H9 (cell line): ENCODE data around the gene LTBP2. TPM values are rescaled to one million over a fixed set of nuclear protein-coding genes. Genes with fewer than 3 reads are reported as not detected.

ENCODE experiments used
- DNase-seq: peaks from one replicate; pipeline ENCODE4 v3.0.0-alpha.2; 2017
- H2AFZ ChIP-seq: one replicate; pipeline ENCODE4 v1.6.1; 2013; ENCODE audit warnings: mild to moderate bottlenecking, low read length, control low read depth, moderate library complexity
- H2AK5ac ChIP-seq: 2 replicates; pipeline ENCODE4 v1.6.1; 2013; ENCODE audit warnings: low read length, control low read depth, mixed read lengths; ENCODE audit not compliant: insufficient read length
- H2BK120ac ChIP-seq: one replicate; pipeline ENCODE4 v1.6.1; 2013; ENCODE audit warnings: low read depth, mild to moderate bottlenecking, low read length, control low read depth, inconsistent platforms; ENCODE audit not compliant: poor library complexity, severe bottlenecking
- H2BK12ac ChIP-seq: 2 replicates; pipeline ENCODE4 v1.6.1; 2013; ENCODE audit warnings: low read length, control low read depth, mixed read lengths, low read depth; ENCODE audit not compliant: insufficient read length
- H2BK15ac ChIP-seq: 2 replicates; pipeline ENCODE4 v1.6.1; 2013; ENCODE audit warnings: low read depth, low read length, control low read depth
- H2BK20ac ChIP-seq: one replicate; pipeline ENCODE4 v1.6.1; 2013; ENCODE audit warnings: low read depth, mild to moderate bottlenecking, low read length, control low read depth, inconsistent platforms; ENCODE audit not compliant: poor library complexity, severe bottlenecking
- H2BK5ac ChIP-seq: 2 replicates; pipeline ENCODE4 v1.6.1; 2013; ENCODE audit warnings: low read length, control low read depth, mixed read lengths; ENCODE audit not compliant: insufficient read length
- H3K14ac ChIP-seq: 2 replicates; pipeline ENCODE4 v1.6.1; 2013; ENCODE audit warnings: low read length, control low read depth; ENCODE audit not compliant: insufficient read depth
- H3K18ac ChIP-seq: 2 replicates; pipeline ENCODE4 v1.6.1; 2013; ENCODE audit warnings: low read depth, mild to moderate bottlenecking, mixed read lengths, low read length, control low read depth; ENCODE audit not compliant: insufficient read length
- H3K23ac ChIP-seq: 2 replicates; pipeline ENCODE4 v1.6.1; 2013; ENCODE audit warnings: low read length, control low read depth, mixed read lengths, low read depth; ENCODE audit not compliant: insufficient read length
- H3K23me2 ChIP-seq: 2 replicates; pipeline ENCODE4 v1.6.1; 2013; ENCODE audit warnings: low read depth, mild to moderate bottlenecking, mixed read lengths, low read length, control low read depth; ENCODE audit not compliant: insufficient read length, poor library complexity, severe bottlenecking
- H3K27ac ChIP-seq: 2 replicates; pipeline ENCODE4 v1.5.1; 2013; ENCODE audit warnings: low read length, control low read depth, mixed read lengths, low read depth; ENCODE audit not compliant: insufficient read length
- H3K27me3 ChIP-seq: 2 replicates; pipeline ENCODE4 v1.6.1; 2013; ENCODE audit warnings: low read length, control low read depth, inconsistent platforms; ENCODE audit not compliant: insufficient read depth
- H3K4ac ChIP-seq: 2 replicates; pipeline ENCODE4 v1.6.1; 2013; ENCODE audit warnings: low read depth, mild to moderate bottlenecking, control low read depth, inconsistent platforms, low read length, moderate library complexity
- H3K4me1 ChIP-seq: 2 replicates; pipeline ENCODE4 v1.6.1; 2013; ENCODE audit warnings: low read length, control low read depth, inconsistent platforms; ENCODE audit not compliant: insufficient read depth
- H3K4me2 ChIP-seq: 2 replicates; pipeline ENCODE4 v1.6.1; 2013; ENCODE audit warnings: low read length, control low read depth, mixed read lengths; ENCODE audit not compliant: insufficient read length, insufficient read depth
- H3K56ac ChIP-seq: 2 replicates; pipeline ENCODE4 v1.6.1; 2013; ENCODE audit warnings: low read depth, mild to moderate bottlenecking, mixed read lengths, low read length, control low read depth; ENCODE audit not compliant: insufficient read length
- H3K79me1 ChIP-seq: 2 replicates; pipeline ENCODE4 v1.6.1; 2013; ENCODE audit warnings: low read depth, mild to moderate bottlenecking, moderate library complexity, low read length, control low read depth, inconsistent platforms; ENCODE audit not compliant: insufficient read depth, poor library complexity, severe bottlenecking
- H3K79me2 ChIP-seq: 2 replicates; pipeline ENCODE4 v1.6.1; 2013; ENCODE audit warnings: low read length, control low read depth, inconsistent platforms; ENCODE audit not compliant: insufficient read depth
- H3K9ac ChIP-seq: 2 replicates; pipeline ENCODE4 v1.6.1; 2013; ENCODE audit warnings: low read length, control low read depth, mixed read lengths; ENCODE audit not compliant: insufficient read length; ENCODE audit errors: extremely low read depth
- H3K9me3 ChIP-seq: one replicate; pipeline ENCODE4 v1.6.1; 2013; ENCODE audit warnings: low read depth, low read length, inconsistent platforms; ENCODE audit not compliant: control insufficient read depth
- H3T11ph ChIP-seq: one replicate; pipeline ENCODE4 v1.6.1; 2013; ENCODE audit warnings: mild to moderate bottlenecking, low read length, control low read depth, inconsistent platforms
- H4K20me1 ChIP-seq: one replicate; pipeline ENCODE4 v1.6.1; 2013; ENCODE audit not compliant: control insufficient read depth, insufficient read length, insufficient read depth
- H4K5ac ChIP-seq: 2 replicates; pipeline ENCODE4 v1.6.1; 2013; ENCODE audit warnings: low read depth, mild to moderate bottlenecking, mixed read lengths, low read length, control low read depth; ENCODE audit not compliant: insufficient read length
- H4K8ac ChIP-seq: replicated peaks from 2 replicates; pipeline ENCODE4 v1.6.1; 2013; ENCODE audit warnings: low read length, control low read depth, mixed read lengths, low read depth; ENCODE audit not compliant: insufficient read length
- H4K91ac ChIP-seq: 2 replicates; pipeline ENCODE4 v1.6.1; 2013; ENCODE audit warnings: low read depth, mild to moderate bottlenecking, moderate library complexity, mixed read lengths, low read length, control low read depth; ENCODE audit not compliant: insufficient read length
- H3K27ac Mint-ChIP-seq, 3 experiments: 2 replicates in 2 of 3; 3 replicates in 1 of 3; pipeline ENCODE4 v1.8.0; 2020 to 2021; ENCODE audit warnings: mixed read lengths in 3 of 3, mild to moderate bottlenecking in 1 of 3, moderate library complexity in 1 of 3
- H3K27me3 Mint-ChIP-seq: 2 replicates; pipeline ENCODE4 v1.8.0; 2021; ENCODE audit warnings: low read depth, mild to moderate bottlenecking, moderate library complexity, mixed read lengths
- H3K36me3 Mint-ChIP-seq, 3 experiments: 2 replicates in 2 of 3; 3 replicates in 1 of 3; pipeline ENCODE4 v1.8.0; 2020 to 2021; ENCODE audit warnings: low read depth in 3 of 3, mixed read lengths in 3 of 3; ENCODE audit not compliant: insufficient read depth in 1 of 3
- H3K4me1 Mint-ChIP-seq, 2 experiments: 2 replicates each; pipeline ENCODE4 v1.8.0; 2020; ENCODE audit warnings: mixed read lengths in 2 of 2
- H3K4me3 Mint-ChIP-seq, 2 experiments: 2 replicates in 1 of 2; 3 replicates in 1 of 2; pipeline ENCODE4 v1.8.0; 2020 to 2021; ENCODE audit warnings: mild to moderate bottlenecking in 2 of 2, mixed read lengths in 2 of 2, moderate library complexity in 1 of 2
- H3K9me3 Mint-ChIP-seq, 2 experiments: 2 replicates in 1 of 2; 3 replicates in 1 of 2; pipeline ENCODE4 v1.8.0; 2020; ENCODE audit warnings: mild to moderate bottlenecking in 2 of 2, mixed read lengths in 2 of 2, moderate library complexity in 1 of 2
- CTCF ChIP-seq: fragments of 200-600 bp; sonication (generic); conservative IDR thresholded peaks from 3 replicates; pipeline ENCODE4 v1.8.0; 2021; ENCODE audit warnings: antibody characterized with exemption, mild to moderate bottlenecking
- WGBS: extraction: QIAGEN DNeasy Blood & Tissue Kit; methylation state at CpG from one replicate; pipeline ENCODE4 v1.1.7; 2013; ENCODE audit warnings: missing lambda C conversion rate, low lambda C conversion rate, mixed read lengths; ENCODE audit not compliant: insufficient read length; ENCODE audit errors: extremely low coverage; 5-methylcytosine and 5-hydroxymethylcytosine counted together
- total RNA-seq: library from RNA; stranded (reverse); gene quantifications from 2 replicates; pipeline ENCODE4 v1.2.1, GENCODE V29; 2021

Gene LTBP2
- total RNA-seq, 1 experiment from 2014 or later = 0.77 TPM

DNA sequence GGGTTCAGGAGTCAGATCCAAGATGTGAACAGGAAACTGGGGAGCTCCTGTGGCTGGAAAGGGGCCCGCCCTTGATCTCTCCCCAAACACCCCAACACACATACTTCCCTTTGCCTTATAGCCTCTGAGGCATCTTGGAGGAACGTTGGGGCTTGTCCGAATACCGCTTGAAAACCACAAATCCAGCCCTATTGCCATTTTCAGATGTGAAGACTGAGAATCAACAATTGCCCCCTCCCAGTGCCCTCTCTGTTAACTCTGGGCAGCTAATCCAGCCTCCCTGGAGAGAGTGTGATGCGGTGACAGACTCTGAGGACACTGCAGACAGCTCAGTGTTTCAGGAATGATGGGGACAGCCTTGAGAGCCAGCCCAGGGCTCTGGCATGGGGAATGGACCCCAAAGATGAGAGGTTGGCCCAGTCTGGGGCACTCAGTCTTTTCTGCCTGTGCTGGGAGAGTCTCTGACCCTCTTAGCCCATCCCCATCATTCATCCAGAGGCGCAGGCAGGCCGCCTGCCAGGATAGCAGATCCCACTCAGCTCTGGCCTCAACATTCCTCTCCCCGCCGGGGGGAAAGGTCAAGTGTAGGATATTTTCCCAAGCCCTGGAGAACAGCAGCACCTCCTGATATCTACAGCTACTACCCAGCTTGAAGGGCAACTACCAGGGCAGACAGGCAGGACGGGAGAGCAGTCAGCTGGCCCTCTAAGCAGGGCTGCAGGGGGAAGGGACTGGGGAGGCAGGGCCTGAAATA, 24.6 kb upstream of the LTBP2 start:
- Mint-ChIP-seq H3K4me3 (no peak overlapping the region), H3K36me3 (no peaks in the 10 kb centered on the region), H3K27me3 (no peaks in the 10 kb centered on the region), H3K4me1 (peaks cover 21 to 41% of the 10 kb centered on the region in 2 experiments), H3K27ac (no peak overlapping the region), H3K9me3 (no peaks in the 10 kb centered on the region)
- no peaks in the 10 kb centered on the region for H3K79me1 ChIP-seq
- no peak overlapping the region for H3K56ac ChIP-seq
- H3K4ac ChIP-seq = no peak overlapping the region
- no peaks in the 10 kb centered on the region for H3K27me3 ChIP-seq
- H3K4me1 ChIP-seq = no peaks in the 10 kb centered on the region
- H2BK15ac ChIP-seq = no peak overlapping the region
- no peaks in the 10 kb centered on the region for H3K79me2 ChIP-seq
- no peak overlapping the region for H4K5ac ChIP-seq
- no peak for DNase-seq
- TF ChIP-seq CTCF = no peak
- no peak overlapping the region for H2BK12ac ChIP-seq
- no peak overlapping the region for H3K27ac ChIP-seq
- no peak overlapping the region for H2BK20ac ChIP-seq
- no peak overlapping the region for H4K8ac ChIP-seq
- WGBS = no CpG with 5 or more reads among the region's 10 CpGs
- no peak overlapping the region for H2AFZ ChIP-seq
- H3T11ph ChIP-seq = no peak overlapping the region
- no peak overlapping the region for H2BK120ac ChIP-seq
- H3K9me3 ChIP-seq = no peaks in the 10 kb centered on the region
- H3K23ac ChIP-seq = no peak overlapping the region
- no peak overlapping the region for H3K18ac ChIP-seq
- no peaks in the 10 kb centered on the region for H3K23me2 ChIP-seq
- H4K20me1 ChIP-seq = no peaks in the 10 kb centered on the region
- no peak overlapping the region for H2AK5ac ChIP-seq
- no peak overlapping the region for H3K9ac ChIP-seq
- H3K4me2 ChIP-seq = no peak overlapping the region
- no peak overlapping the region; the same call in 1 of the 2 replicates for H3K14ac ChIP-seq
- H4K91ac ChIP-seq = no peak overlapping the region
- no peak overlapping the region for H2BK5ac ChIP-seq
